ENCODE data around the gene CEP135. TPM values are rescaled to one million over a fixed set of nuclear protein-coding genes. Genes with fewer than 3 reads are reported as not detected.

CEP135 gene
- total and polyA plus RNA-seq, 2 donors (not counting 1 experiment from before 2014, with no cell fraction given) = 6.4 to 41.0 TPM

GRCh38 chr4:55927803-55928437, 20.8 kb upstream of the CEP135 start:
- Mint-ChIP-seq H3K27ac (no peak overlapping the region), H3K4me3 (no peak overlapping the region), H3K4me1 (peaks cover 17% of the 10 kb centered on the region), H3K27me3 (no peaks in the 10 kb centered on the region), H3K9me3 (ENCODE audit: insufficient read depth) (no peaks in the 10 kb centered on the region)
- Histone ChIP-seq H3K9ac (ENCODE audit: low read length) (no peak overlapping the region), H3K27me3 (replicated peaks in 1 of 4; ENCODE audit: control extremely low read depth in 1 of 4, control insufficient read depth in 3 of 4, insufficient read depth in 4 of 4, low read length in 3 of 4) (no peaks in the 10 kb centered on the region), H2AFZ (ENCODE audit: insufficient read depth, low read depth, low read length, poor library complexity, severe bottlenecking) (no peak overlapping the region), H3K27ac (ENCODE audit: low read length in 2 of 2) (no peak overlapping the region), H4K20me1 (ENCODE audit: control insufficient read depth, insufficient read depth, low read length, poor library complexity, severe bottlenecking) (no peaks in the 10 kb centered on the region), H3K9me3 (ENCODE audit: control extremely low read depth in 1 of 3, control insufficient read depth in 2 of 3, insufficient read depth in 1 of 3, low read length in 2 of 3) (no peaks in the 10 kb centered on the region), H3K4me3 (ENCODE audit: control extremely low read depth in 1 of 5, extremely low read depth in 1 of 5, insufficient read depth in 1 of 5, low read depth in 2 of 5, low read length in 4 of 5) (no peak overlapping the region), H3K4me1 (ENCODE audit: control insufficient read depth in 2 of 2, insufficient read depth in 2 of 2, low read length in 2 of 2) (peaks cover 0 to 8% of the 10 kb centered on the region in 2 donors), H3K36me3 (replicated peaks in 1 of 2; ENCODE audit: control extremely low read depth in 1 of 2, control insufficient read depth in 1 of 2, extremely low read depth in 1 of 2, insufficient read depth in 2 of 2, low read length in 1 of 2) (no peaks in the 10 kb centered on the region), H3K4me2 (replicated peaks; ENCODE audit: low read depth, low read length, poor library complexity, severe bottlenecking) (no peak overlapping the region), H3K79me2 (ENCODE audit: control insufficient read depth, insufficient read depth, low read length) (no peaks in the 10 kb centered on the region)
- ChIA-PET POLR2A (no interaction called here), CTCF (no interaction called here)
- no peak for TF ChIP-seq CTCF (IDR thresholded peaks at IDR 0.05)
- TF ChIP-seq EZH2 (IDR thresholded peaks at IDR 0.05; ENCODE audit: borderline replicate concordance, insufficient read depth, low read depth, low read length, poor library complexity, severe bottlenecking) = no peak
- WGBS (ENCODE audit: insufficient coverage) = no CpG with 5 or more reads among the region's 2 CpGs
- intact Hi-C loops (cut with micrococcal nuclease) = no loop called here
- DNase-seq = no peak
- no peak for ATAC-seq (ENCODE audit: low read depth)

- CTCF ChIA-PET = no interaction called here
- Histone ChIP-seq H3K79me2 (ENCODE audit: control insufficient read depth, insufficient read depth, low read length) (no peaks in the 10 kb centered on the region), H3K27me3 (replicated peaks in 1 of 4; ENCODE audit: control extremely low read depth in 1 of 4, control insufficient read depth in 3 of 4, insufficient read depth in 4 of 4, low read length in 3 of 4) (no peaks in the 10 kb centered on the region), H3K4me2 (replicated peaks; ENCODE audit: low read depth, low read length, poor library complexity, severe bottlenecking) (no peak overlapping the region), H4K20me1 (ENCODE audit: control insufficient read depth, insufficient read depth, low read length, poor library complexity, severe bottlenecking) (no peaks in the 10 kb centered on the region), H2AFZ (ENCODE audit: insufficient read depth, low read depth, low read length, poor library complexity, severe bottlenecking) (no peak overlapping the region), H3K4me1 (ENCODE audit: control insufficient read depth in 2 of 2, insufficient read depth in 2 of 2, low read length in 2 of 2) (peaks cover 0 to 8% of the 10 kb centered on the region in 2 donors), H3K9me3 (ENCODE audit: control extremely low read depth in 1 of 3, control insufficient read depth in 2 of 3, insufficient read depth in 1 of 3, low read length in 2 of 3) (no peaks in the 10 kb centered on the region), H3K27ac (ENCODE audit: low read length in 2 of 2) (no peak overlapping the region), H3K36me3 (replicated peaks in 1 of 2; ENCODE audit: control extremely low read depth in 1 of 2, control insufficient read depth in 1 of 2, extremely low read depth in 1 of 2, insufficient read depth in 2 of 2, low read length in 1 of 2) (no peaks in the 10 kb centered on the region), H3K4me3 (ENCODE audit: control extremely low read depth in 1 of 5, extremely low read depth in 1 of 5, insufficient read depth in 1 of 5, low read depth in 2 of 5, low read length in 4 of 5) (no peak overlapping the region), H3K9ac (ENCODE audit: low read length) (no peak overlapping the region)
- intact Hi-C loops (cut with micrococcal nuclease) = no loop called here
- no peaks in the 10 kb centered on the region for H3K9me3 Mint-ChIP-seq (ENCODE audit: insufficient read depth)
- TF ChIP-seq CTCF (IDR thresholded peaks at IDR 0.05) (no peak), EZH2 (IDR thresholded peaks at IDR 0.05; ENCODE audit: borderline replicate concordance, insufficient read depth, low read depth, low read length, poor library complexity, severe bottlenecking) (no peak)
- WGBS (ENCODE audit: insufficient coverage) = no CpG with 5 or more reads among the region's 1 CpG
- H3K4me1 Mint-ChIP-seq = peaks cover 17% of the 10 kb centered on the region
- POLR2A ChIA-PET = no interaction called here
- ATAC-seq (ENCODE audit: low read depth) (no peak), DNase-seq (no peak)
- H3K27ac Mint-ChIP-seq = no peak overlapping the region
- H3K4me3 Mint-ChIP-seq = no peak overlapping the region
- no peaks in the 10 kb centered on the region for H3K27me3 Mint-ChIP-seq
Observed at GRCh38 chr4:55928846-55929245, 19.9 kb upstream of the CEP135 start.
